Suprapubic skin (tissue), 4 donors: ENCODE data around the gene DAW1.

Experiments
- EP300 ChIP-seq: sonication (generic); formaldehyde crosslinking; IDR thresholded peaks from one replicate; pipeline ENCODE4 v1.6.1; 2017; ENCODE audit warnings: antibody characterized with exemption
- POLR2A ChIP-seq, 2 donors: fragments of 450-650 bp; IDR thresholded peaks; one replicate each; pipeline ENCODE4 v1.6.1; 2017; ENCODE audit warnings: antibody characterized with exemption in 2 of 2, mild to moderate bottlenecking in 2 of 2, moderate library complexity in 2 of 2
- POLR2AphosphoS5 ChIP-seq, 3 donors: sonication (generic); formaldehyde crosslinking; IDR thresholded peaks; one replicate each; pipeline ENCODE4 v1.6.1; 2017; ENCODE audit warnings: antibody characterized with exemption in 3 of 3
- TF ChIP-seq, protein P1 (sequence below), 2 donors: fragments of 200-600 bp in 1 of 2; fragments of 450-650 bp in 1 of 2; sonication (generic) in 1 of 2; IDR thresholded peaks; one replicate each; pipeline ENCODE4 v1.5.1; 2016 to 2019; ENCODE audit warnings: antibody characterized with exemption in 2 of 2, mild to moderate bottlenecking in 1 of 2, moderate library complexity in 1 of 2

DNA sequence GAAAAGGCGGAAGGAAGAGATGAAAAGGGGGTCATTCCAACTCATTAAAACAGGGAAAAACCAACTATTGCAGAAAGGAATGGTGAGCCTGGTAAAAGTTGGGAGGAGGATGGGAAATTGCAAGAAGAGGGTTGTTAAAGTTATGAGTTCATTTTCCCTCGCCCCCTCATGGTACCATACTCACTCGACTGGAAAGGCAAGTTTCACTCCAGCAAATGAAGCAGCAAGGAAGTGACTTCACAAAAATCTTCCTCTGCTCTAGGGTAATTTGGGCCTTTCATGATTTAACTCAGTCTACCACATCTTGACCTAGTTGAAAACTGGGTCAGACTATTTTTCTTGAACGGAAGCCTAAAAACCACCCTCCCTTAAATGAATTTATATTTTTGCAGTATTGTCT is 22.8 kb upstream of the DAW1 start:
- TF ChIP-seq POLR2AphosphoS5 (IDR thresholded peaks at IDR 0.05) (no peak), POLR2A (IDR thresholded peaks at IDR 0.05) (no peak), EP300 (no peak)
- TF ChIP-seq, protein P1, sequence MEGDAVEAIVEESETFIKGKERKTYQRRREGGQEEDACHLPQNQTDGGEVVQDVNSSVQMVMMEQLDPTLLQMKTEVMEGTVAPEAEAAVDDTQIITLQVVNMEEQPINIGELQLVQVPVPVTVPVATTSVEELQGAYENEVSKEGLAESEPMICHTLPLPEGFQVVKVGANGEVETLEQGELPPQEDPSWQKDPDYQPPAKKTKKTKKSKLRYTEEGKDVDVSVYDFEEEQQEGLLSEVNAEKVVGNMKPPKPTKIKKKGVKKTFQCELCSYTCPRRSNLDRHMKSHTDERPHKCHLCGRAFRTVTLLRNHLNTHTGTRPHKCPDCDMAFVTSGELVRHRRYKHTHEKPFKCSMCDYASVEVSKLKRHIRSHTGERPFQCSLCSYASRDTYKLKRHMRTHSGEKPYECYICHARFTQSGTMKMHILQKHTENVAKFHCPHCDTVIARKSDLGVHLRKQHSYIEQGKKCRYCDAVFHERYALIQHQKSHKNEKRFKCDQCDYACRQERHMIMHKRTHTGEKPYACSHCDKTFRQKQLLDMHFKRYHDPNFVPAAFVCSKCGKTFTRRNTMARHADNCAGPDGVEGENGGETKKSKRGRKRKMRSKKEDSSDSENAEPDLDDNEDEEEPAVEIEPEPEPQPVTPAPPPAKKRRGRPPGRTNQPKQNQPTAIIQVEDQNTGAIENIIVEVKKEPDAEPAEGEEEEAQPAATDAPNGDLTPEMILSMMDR (IDR thresholded peaks at IDR 0.05): no peak
